Activated T-cell treated with anti-CD3 and anti-CD28 coated beads, Interleukin-2, amount 50 U/mL, for 4 hours (primary cell): ENCODE results near the gene HEBP2. TPM values are rescaled to one million over a fixed set of nuclear protein-coding genes. Genes with fewer than 3 reads are reported as not detected.

Experiments
- ATAC-seq, 2 donors: fragments of 200-7000 bp; cut with Tn5 transposase; one replicate each; pipeline ENCODE4 v1.10.0; 2021
- DNase-seq: peaks from one replicate; pipeline ENCODE4 v3.0.0-alpha.2; 2020
- H3K27me3 Mint-ChIP-seq: one replicate; pipeline ENCODE4 v1.8.0; 2021; ENCODE audit warnings: low read depth, mixed read lengths
- H3K36me3 Mint-ChIP-seq: one replicate; pipeline ENCODE4 v1.8.0; 2022; ENCODE audit warnings: mixed read lengths; ENCODE audit not compliant: insufficient read depth
- H3K4me1 Mint-ChIP-seq: one replicate; pipeline ENCODE4 v1.8.0; 2021; ENCODE audit warnings: low read depth, mixed read lengths
- H3K4me3 Mint-ChIP-seq: one replicate; pipeline ENCODE4 v1.8.0; 2021; ENCODE audit warnings: mild to moderate bottlenecking, moderate library complexity, mixed read lengths
- H3K9me3 Mint-ChIP-seq: one replicate; pipeline ENCODE4 v1.8.0; 2021; ENCODE audit warnings: mixed read lengths
- total RNA-seq, 3 donors: library from RNA; stranded (reverse); gene quantifications; one replicate each; pipeline ENCODE4 v1.2.1, GENCODE V29; 2021

HEBP2 gene
- total RNA-seq, 3 donors from 2014 or later, result 1.7 to 16.4 (median 14.3) TPM

DNA sequence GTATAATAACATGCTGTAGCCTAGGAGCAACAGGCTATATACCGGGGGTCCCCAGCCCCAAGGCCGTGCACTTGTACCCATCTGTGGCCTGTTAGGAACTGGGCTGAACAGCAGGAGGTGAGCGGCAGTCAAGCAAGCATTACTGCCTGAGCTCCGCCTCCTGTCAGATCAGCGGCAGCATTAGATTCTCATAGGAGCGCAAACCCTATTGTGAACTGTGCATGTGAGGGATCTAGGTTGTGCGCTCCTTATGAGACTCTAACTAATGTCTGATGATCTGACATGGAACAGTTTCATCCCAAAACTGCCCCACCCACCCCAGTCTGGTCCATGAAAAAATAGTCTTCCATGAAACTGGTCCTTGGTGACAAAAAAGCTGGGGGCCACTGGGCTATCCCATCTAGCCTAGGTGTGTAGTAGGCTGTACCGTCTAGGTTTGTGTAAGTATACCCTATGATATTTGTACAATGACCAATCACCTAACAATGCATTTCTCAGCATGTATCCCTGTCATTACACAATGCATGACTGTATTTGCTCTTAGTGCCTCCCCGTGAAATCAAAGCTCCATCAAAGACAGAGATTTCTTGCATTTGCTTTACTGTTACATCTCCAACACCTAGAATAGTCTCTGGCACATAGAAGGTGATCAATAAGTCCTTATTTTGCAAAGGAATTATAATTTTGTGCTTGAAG is 64.4 kb downstream of the HEBP2 start:
- ATAC-seq, result no peak
- peaks cover 5% of the 10 kb centered on the region for H3K27me3 Mint-ChIP-seq
- H3K36me3 Mint-ChIP-seq, result no peaks in the 10 kb centered on the region
- no peak overlapping the region for H3K4me3 Mint-ChIP-seq
- DNase-seq, result no peak
- H3K4me1 Mint-ChIP-seq, result no peaks in the 10 kb centered on the region
- H3K9me3 Mint-ChIP-seq, result no peaks in the 10 kb centered on the region

Other genes starting within 250 kb of the HEBP2 start
- gene ARFGEF3, start 242.3 kb upstream of the HEBP2 start, total RNA-seq, result under 1 TPM; 0.16 to 0.53 (median 0.29) TPM
- not detected for gene PBOV1, start 185.7 kb upstream of the HEBP2 start, total RNA-seq
- not detected for gene SMIM28, start 26.3 kb upstream of the HEBP2 start, total RNA-seq
- under 1 TPM; 0.11 to 0.71 (median 0.68) TPM for gene NHSL1, start 95.3 kb downstream of the HEBP2 start, total RNA-seq